NCI-H510A treated with DMSO at 0.1 percent for 48 hours (cell line): ENCODE data around the gene SMIM11.
"Not testable (repeated sequence)": the region's sequence is repeated elsewhere in the genome, so short reads cannot be mapped to it uniquely, and the experiment has no call there.

Experiments used
- DNase-seq: peaks from one replicate; lab custom pipeline; 2025; lab: John Stamatoyannopoulos, UW

SMIM11 gene

GRCh38 chr21:34423805-34424204 is 48.5 kb downstream of the SMIM11 start, which contains the start of gene SMIM34:
Gene SMIM34 (minus strand): TSS chr21:34423951. CDS start chr21:34423839, 112 bp downstream.
- DNase-seq: not testable (repeated sequence)

- not testable (repeated sequence) for DNase-seq
Observed at GRCh38 chr21:34427339-34427738, 52.0 kb downstream of the SMIM11 start.

DNA sequence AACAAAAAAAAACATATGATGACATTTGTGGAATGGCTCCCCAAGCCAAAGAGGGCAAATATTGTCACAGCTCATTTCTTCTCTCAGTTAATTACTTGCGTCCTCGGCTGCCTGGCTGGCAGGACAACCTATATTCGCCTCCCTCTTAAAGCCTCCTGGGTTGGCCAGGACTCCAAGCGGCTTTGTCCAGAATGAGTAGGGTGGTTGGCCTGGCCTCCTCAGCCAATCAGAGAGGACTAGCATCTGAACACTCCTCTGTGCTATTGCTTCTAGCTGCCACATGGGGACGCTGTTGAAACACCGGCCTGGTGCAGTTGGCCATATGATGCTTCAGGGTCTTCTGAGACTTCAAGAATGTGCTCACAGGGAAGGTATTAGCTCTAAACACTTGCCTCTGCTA is 53.1 kb downstream of the SMIM11 start:
- not testable (repeated sequence) for DNase-seq

DNA sequence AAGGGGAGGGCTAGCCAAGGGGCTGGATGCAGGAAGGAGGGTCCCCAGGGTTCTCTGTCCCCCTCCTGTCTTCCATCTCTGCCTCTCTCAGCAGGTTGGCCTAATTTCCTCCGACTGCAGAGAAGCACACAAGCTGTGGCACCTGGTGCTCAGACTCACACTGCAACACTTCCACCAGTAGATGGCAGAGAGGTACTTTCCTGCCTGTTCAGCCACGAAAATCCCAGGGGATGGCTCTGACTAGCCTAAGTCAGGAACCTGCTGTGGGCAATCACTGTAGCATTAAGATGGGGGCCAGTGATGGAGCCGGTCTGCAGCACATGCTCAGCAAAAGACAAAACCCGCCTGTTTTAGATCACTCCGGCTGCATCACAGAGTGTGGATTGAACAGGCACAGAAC is 54.4 kb downstream of the SMIM11 start:
- DNase-seq: not testable (repeated sequence)
